Tibial nerve (tissue), 4 donors: ENCODE data around the gene HGFAC. TPM values are rescaled to one million over a fixed set of nuclear protein-coding genes. Genes with fewer than 3 reads are reported as not detected.

Experiments used
- DNase-seq, 2 donors: peaks; one replicate each; pipeline ENCODE4 v3.0.0-alpha.2; 2019; ENCODE audit warnings: low spot score in 2 of 2
- H3K27ac ChIP-seq, 4 donors: fragments of 200-600 bp; sonication (generic) in 3 of 4; one replicate each; pipeline ENCODE4 v1.5.1; 2017 to 2019; ENCODE audit warnings: mild to moderate bottlenecking in 1 of 4
- H3K27me3 ChIP-seq, 2 donors: fragments of 200-600 bp; sonication (generic) in 1 of 2; one replicate each; pipeline versions ENCODE4 v1.5.1 to v1.6.0; 2017 to 2019
- H3K36me3 ChIP-seq, 3 donors: fragments of 200-600 bp; sonication (generic); one replicate each; pipeline ENCODE4 v1.5.1; 2018 to 2019
- H3K4me1 ChIP-seq, 4 donors: fragments of 200-600 bp; sonication (generic) in 3 of 4; one replicate each; pipeline ENCODE4 v1.5.1; 2017 to 2019
- H3K4me3 ChIP-seq, 4 donors: fragments of 200-600 bp; sonication (generic) in 3 of 4; one replicate each; pipeline ENCODE4 v1.5.1; 2017 to 2019; ENCODE audit warnings: mild to moderate bottlenecking in 1 of 4, moderate library complexity in 1 of 4
- H3K9me3 ChIP-seq, 4 donors: fragments of 200-600 bp; sonication (generic) in 3 of 4; one replicate each; pipeline ENCODE4 v1.5.1; 2017 to 2019
- CTCF ChIP-seq, 5 experiments: fragments of 200-600 bp in 3 of 5; fragments of 450-650 bp in 2 of 5; sonication (generic) in 3 of 5; IDR thresholded peaks; one replicate each; pipeline ENCODE4 v1.5.1; 2016 to 2019; ENCODE audit warnings: antibody characterized with exemption in 5 of 5, mild to moderate bottlenecking in 3 of 5, moderate library complexity in 2 of 5
- EP300 ChIP-seq, 2 donors: sonication (generic); formaldehyde crosslinking; IDR thresholded peaks; one replicate each; pipeline ENCODE4 v1.6.1; 2017; ENCODE audit warnings: antibody characterized with exemption in 2 of 2, mild to moderate bottlenecking in 1 of 2
- POLR2A ChIP-seq, 2 donors: fragments of 450-650 bp; IDR thresholded peaks; one replicate each; pipeline ENCODE4 v1.6.1; 2017; ENCODE audit warnings: antibody characterized with exemption in 2 of 2, mild to moderate bottlenecking in 2 of 2, moderate library complexity in 2 of 2
- WGBS, 2 donors: methylation state at CpG; one replicate each; pipeline ENCODE4 v1.1.5; 2018; 5-methylcytosine and 5-hydroxymethylcytosine counted together
- total RNA-seq, 4 donors: library from RNA; depleted of rRNA; stranded (reverse); fragments of >200 nt; gene quantifications; one replicate each; pipeline ENCODE4 v1.1.0, GENCODE V29; 2016

The HGFAC gene
- total RNA-seq, 4 donors from 2014 or later: not detected

- Histone ChIP-seq H3K9me3 (no peaks in the 10 kb centered on the region), H3K27me3 (no peaks in the 10 kb centered on the region), H3K4me1 (peaks cover 0 to 17% (median 2%) of the 10 kb centered on the region in 4 donors), H3K27ac (no peak overlapping the region), H3K4me3 (no peak overlapping the region), H3K36me3 (peaks cover 0 to 2% (median 0%) of the 10 kb centered on the region in 3 donors)
- 69 to 70% methylated on average over 7 to 8 of the region's 10 CpGs for WGBS, 2 donors
- TF ChIP-seq EP300 (IDR thresholded peaks at IDR 0.05): no peak
- no peak for TF ChIP-seq CTCF (IDR thresholded peaks at IDR 0.05)
- TF ChIP-seq POLR2A (IDR thresholded peaks at IDR 0.05): no peak
- DNase-seq: no peak
These were observed 3.0 kb upstream of the HGFAC start for GRCh38 chr4:3438847-3439180.

- WGBS, 2 donors: 58 to 65% methylated on average over 3 to 12 of the region's 16 CpGs
- H3K4me1 ChIP-seq: peaks cover 0 to 17% (median 2%) of the 10 kb centered on the region in 4 donors
- H3K27ac ChIP-seq: no peak overlapping the region
- H3K9me3 ChIP-seq: no peaks in the 10 kb centered on the region
- no peaks in the 10 kb centered on the region for H3K36me3 ChIP-seq
- H3K4me3 ChIP-seq: no peak overlapping the region
- H3K27me3 ChIP-seq: no peaks in the 10 kb centered on the region
- no peak for TF ChIP-seq CTCF (IDR thresholded peaks at IDR 0.05)
- TF ChIP-seq POLR2A (IDR thresholded peaks at IDR 0.05): no peak
- no peak for TF ChIP-seq EP300 (IDR thresholded peaks at IDR 0.05)
- DNase-seq: no peak
These were observed 2.4 kb upstream of the HGFAC start for GRCh38 chr4:3439391-3439790.

DNA sequence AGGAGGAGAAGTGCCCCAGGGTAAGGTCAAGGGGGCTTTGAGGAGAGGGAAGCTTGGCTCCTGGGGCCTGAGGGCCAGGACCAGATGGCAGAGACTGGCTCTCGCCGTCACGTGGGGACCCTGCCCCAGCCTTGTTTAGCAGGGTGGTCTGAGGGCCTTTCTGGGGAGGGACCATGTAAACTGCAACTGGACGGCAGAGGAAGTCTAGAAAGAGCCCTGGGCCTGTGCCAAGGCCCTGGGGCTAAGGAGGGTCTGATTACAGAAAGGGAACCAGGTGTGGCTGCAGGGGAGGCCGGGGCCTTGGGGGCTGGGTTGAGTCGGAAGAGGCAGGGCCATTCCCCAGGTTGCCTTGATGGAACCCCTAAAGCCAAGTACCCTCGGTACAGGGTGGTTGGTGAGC is 1.8 kb upstream of the HGFAC start:
- WGBS, 2 donors: 66 to 93% methylated on average over 3 to 6 of the region's 7 CpGs
- DNase-seq: no peak
- Histone ChIP-seq H3K9me3 (no peaks in the 10 kb centered on the region), H3K4me1 (peaks cover 0 to 17% (median 2%) of the 10 kb centered on the region in 4 donors), H3K4me3 (no peak overlapping the region), H3K27ac (no peak overlapping the region), H3K36me3 (no peaks in the 10 kb centered on the region), H3K27me3 (no peaks in the 10 kb centered on the region)
- TF ChIP-seq EP300 (IDR thresholded peaks at IDR 0.05) (no peak), POLR2A (IDR thresholded peaks at IDR 0.05) (no peak), CTCF (IDR thresholded peaks at IDR 0.05) (no peak)

DNA sequence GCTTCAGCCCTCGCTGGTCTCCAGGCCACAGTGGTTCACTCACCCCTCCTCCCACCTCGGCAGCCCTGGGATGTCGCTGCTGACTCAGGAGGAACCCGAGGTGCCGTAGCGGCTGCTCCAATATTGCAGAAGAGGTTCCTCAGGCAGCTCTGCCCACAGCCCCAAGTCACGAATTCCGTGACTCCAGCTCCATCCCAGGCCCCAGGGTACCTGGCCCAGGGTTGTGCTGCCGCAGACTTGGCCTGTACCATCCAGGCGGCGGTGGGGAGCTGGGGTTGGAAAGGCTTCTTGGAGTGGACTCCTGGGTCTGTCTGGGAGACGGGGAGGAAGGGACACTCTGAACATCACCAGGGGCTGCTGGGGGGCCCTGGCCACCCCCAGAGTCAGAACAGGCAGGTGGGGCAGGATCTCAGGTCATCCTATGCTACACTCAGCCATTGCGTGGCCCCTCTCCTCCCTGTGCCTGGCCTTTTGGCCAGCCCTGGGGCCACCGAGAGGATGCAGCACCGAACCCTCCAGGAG is 728 bp upstream of the HGFAC start:
- TF ChIP-seq CTCF (IDR thresholded peaks at IDR 0.05) (no peak), EP300 (IDR thresholded peaks at IDR 0.05) (no peak), POLR2A (IDR thresholded peaks at IDR 0.05) (no peak)
- H3K4me1 ChIP-seq: peaks cover 0 to 17% (median 2%) of the 10 kb centered on the region in 4 donors
- H3K27me3 ChIP-seq: no peaks in the 10 kb centered on the region
- H3K36me3 ChIP-seq: no peaks in the 10 kb centered on the region
- H3K27ac ChIP-seq: peak overlapping the region in 1 of 4 donors; percentile 9
- no peak for DNase-seq
- 50 to 71% methylated on average over 10 to 14 of the region's 15 CpGs for WGBS, 2 donors
- H3K9me3 ChIP-seq: no peaks in the 10 kb centered on the region
- no peak overlapping the region for H3K4me3 ChIP-seq

- no peak for TF ChIP-seq POLR2A (IDR thresholded peaks at IDR 0.05)
- no peak for TF ChIP-seq EP300 (IDR thresholded peaks at IDR 0.05)
- TF ChIP-seq CTCF (IDR thresholded peaks at IDR 0.05): no peak
- peaks cover 0 to 7% (median 2%) of the 10 kb centered on the region in 4 donors for H3K4me1 ChIP-seq
- H3K27me3 ChIP-seq: no peaks in the 10 kb centered on the region
- DNase-seq: no peak
- no peak overlapping the region for H3K4me3 ChIP-seq
- no peaks in the 10 kb centered on the region for H3K36me3 ChIP-seq
- 65 to 80% methylated on average over 10 to 14 of the region's 14 CpGs for WGBS, 2 donors
- H3K9me3 ChIP-seq: no peaks in the 10 kb centered on the region
- no peak overlapping the region for H3K27ac ChIP-seq
These were observed 741 bp downstream of the HGFAC start for GRCh38 chr4:3442460-3442958.
